HG03342 (cell line): ENCODE data around the gene ADAP2.
"Not testable (repeated sequence)": the region's sequence is repeated elsewhere in the genome, so short reads cannot be mapped to it uniquely, and the experiment has no call there.

Source experiments
- ATAC-seq: cut with Tn5 transposase; IDR thresholded peaks from one replicate; pipeline ENCODE4 v1.9.1; 2021; ENCODE audit warnings: mild to moderate bottlenecking, moderate library complexity; ENCODE audit not compliant: unreplicated experiment

Gene ADAP2, protein sequence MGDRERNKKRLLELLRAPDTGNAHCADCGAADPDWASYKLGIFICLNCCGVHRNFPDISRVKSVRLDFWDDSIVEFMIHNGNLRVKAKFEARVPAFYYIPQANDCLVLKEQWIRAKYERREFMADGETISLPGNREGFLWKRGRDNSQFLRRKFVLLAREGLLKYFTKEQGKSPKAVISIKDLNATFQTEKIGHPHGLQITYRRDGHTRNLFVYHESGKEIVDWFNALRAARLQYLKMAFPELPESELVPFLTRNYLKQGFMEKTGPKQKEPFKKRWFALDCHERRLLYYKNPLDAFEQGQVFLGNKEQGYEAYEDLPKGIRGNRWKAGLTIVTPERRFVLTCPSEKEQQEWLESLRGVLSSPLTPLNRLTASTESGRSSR

DNA sequence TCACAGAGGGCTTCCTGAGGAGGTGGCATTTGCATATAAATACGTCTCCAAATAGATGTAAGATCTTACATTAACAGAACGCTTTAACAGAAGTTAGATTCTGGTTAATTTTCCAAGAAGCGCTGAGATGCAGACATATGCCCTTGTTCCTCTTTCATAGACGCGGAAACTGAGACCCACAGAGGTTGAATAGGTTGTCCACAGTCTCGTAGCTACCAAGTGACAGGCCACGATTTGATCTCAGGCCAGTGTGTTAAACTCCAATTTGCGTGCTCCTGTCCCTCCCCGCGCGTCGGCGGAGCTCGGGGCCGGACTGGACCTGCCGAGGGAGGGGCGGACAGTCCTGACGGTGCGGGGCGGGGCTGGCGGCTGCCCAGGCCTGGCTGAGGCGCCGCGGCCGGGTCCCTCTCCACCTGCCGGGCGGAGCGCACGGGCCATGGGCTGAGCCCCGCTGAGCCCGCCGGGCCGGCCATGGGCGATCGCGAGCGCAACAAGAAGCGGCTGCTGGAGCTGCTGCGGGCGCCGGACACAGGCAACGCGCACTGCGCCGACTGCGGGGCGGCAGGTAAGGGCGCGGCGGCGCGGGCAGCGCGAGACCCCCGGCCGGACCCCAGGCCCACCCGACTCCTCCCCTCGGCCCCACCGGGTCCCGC, at the start of gene ADAP2:
Gene ADAP2 (plus strand): TSS at position 402 of the 653 bp plus-strand sequence. CDS start 70 bp downstream, at position 472.
- no peak for ATAC-seq

DNA sequence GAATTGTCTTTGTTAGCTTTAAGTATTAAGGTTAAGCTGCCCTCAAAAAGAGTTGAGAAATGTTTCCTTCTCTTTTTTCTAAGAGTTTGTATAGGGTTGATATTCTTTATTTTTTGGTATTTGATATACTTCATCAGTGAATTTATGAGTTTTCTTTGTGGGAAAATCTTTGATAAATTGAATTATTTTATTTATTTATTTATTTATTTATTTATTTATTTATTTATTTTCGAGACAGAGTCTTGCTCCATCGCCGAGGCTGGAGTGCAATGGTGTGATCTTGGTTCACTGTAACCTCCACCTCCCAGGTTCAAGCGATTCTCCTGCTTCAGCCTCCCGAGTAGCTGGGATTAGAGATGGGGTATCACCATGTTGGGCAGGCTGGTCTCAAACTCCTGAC, 35.6 kb upstream of the ADAP2 start:
- no peak for ATAC-seq

DNA sequence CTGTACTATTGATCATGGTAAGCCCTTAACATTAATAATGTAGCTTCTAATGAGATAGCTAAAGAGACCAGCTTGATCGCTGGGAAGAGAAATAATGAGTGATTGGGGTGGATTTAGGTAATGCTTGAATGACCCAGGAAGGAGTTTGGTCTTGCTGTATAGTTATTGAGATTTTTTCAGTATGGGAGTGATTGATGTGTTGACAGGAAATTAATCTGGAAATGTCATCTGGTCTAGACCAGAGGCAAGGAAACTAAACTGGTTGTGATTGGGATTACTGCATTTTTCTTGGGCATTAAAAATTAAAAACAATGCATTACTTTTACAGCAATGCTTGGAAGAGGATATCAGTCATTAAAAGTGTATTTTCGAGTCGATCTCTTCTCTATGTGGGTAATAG, 27.5 kb upstream of the ADAP2 start:
- ATAC-seq = no peak

DNA sequence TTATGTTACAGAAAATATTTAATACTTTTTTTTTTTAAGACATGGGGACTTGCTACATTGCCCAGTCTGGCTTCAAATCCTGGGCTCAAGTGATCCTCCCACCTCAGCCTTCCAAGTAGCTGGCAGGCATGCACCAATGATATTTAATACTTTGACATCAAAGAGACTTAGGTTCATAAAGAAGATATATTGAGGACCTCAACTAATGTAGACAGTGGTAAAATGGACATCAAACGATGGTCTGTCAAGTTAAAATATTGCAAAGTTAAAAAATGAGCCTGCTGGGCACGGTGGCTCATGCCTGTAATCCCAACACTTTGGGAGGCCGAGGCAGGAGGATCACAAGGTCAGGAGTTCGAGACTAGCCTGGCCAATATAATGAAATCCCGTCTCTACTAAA, 24.4 kb upstream of the ADAP2 start:
- no peak for ATAC-seq

DNA sequence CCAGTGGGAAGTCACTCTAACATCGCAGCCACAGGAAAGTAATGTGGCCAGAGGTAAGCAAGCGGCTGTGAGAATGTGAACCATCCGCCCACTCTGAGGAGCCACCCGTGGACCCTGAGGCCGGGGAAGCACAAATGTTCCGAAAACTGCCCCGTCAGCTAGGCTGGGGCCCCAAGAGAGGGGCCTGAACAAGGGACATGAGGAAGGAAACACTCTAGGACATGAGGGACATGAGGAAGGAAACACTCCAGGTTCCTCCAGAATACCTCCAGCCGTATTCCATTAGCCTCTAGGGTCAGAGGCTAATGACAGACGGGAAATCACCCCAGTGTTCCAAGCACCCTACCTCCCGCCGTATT, 16.0 kb upstream of the ADAP2 start:
- ATAC-seq = no peak

DNA sequence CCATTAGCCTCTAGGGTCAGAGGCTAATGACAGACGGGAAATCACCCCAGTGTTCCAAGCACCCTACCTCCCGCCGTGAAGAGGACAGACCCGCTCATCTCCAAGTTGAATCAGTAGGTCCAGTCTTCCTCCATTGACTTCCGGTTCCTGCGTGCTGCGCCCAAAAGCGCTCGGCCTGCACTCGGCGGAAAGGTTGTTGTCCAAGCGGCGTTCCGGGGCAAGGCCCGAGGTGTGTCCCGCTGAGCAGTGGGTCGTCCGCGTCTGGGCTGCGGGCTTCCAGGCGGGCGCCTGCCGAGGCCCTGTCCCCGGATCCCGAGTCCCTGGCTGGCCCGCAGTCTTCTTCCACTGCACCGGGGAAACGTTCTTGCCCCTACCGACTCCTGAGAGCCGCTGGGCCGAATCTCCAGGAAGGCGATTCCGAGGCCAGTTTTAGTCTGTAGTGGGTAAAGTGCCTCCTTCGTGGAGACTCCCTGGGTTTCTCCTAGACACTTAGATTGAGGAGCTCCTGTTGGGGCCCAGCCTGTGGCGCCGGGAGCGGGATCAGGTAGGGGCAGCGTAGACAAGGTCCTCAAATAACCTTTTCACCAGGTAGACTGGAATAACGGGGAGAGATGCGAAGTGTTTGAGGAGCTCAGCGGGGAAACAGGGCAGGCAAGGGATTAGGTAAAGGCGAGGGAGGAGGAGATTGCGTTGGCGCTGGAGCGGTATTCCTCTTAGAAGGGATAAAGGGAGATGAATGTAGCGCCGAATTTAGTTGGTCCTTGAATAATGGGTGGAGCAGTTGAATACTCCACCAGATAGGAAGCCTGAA, 15.4 kb upstream of the ADAP2 start, which contains the start of gene TEFM:
Gene TEFM (minus strand): TSS at position 138 of the 811 bp plus-strand sequence. CDS start 40 bp downstream, at position 98.
- ATAC-seq = peak; percentile 88

DNA sequence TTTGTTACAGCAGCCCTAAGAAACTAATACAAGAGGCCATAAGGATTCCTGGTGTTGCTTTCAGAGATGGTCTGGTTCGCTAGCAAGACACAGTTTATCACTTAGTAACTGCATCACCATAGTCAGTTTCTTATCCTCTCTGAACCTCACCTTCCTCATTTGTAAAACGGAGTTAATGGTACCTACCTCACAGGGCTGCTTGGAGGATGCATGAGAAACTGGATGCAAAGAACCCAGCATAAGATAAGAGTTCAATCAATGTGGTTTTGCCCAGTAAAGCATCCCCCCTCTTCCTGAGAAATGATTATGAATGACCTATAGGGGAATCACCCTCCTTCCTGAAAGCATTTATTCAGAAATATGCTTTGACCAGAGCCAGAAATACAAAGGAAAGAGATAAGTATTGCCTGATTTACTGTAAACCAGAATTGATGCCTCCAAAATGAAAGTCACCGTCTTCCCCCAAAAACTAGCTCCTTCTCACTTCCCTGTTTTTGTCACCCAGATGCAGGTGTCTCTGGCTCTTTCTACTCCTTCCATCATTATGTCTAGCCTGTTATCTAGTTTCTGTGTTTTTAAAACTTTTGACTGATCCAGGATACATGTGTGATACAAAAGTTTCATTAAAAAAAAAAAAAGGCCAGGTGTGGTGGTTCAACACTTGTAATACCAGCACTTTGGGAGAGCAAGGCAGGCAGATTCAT, 12.9 kb upstream of the ADAP2 start:
- ATAC-seq = no peak

DNA sequence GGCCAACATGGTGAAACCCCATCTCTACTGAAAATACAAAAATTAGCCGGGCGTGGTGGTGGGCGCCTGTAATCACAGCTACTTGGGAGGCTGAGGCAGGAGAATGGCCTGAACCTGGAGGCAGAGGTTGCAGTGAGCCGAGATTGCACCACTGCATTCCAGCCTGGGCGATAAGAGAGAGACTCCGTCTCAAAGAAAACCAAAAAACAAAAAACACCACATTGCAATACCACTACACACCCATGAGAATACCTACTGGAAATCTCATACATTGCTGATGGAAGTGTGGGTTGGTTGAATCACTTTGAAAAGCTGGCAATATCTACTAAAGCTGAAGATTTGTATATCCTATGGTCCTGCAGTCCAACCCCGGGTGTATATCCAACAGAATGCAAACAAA, 11.6 kb upstream of the ADAP2 start:
- ATAC-seq = not testable (repeated sequence)

DNA sequence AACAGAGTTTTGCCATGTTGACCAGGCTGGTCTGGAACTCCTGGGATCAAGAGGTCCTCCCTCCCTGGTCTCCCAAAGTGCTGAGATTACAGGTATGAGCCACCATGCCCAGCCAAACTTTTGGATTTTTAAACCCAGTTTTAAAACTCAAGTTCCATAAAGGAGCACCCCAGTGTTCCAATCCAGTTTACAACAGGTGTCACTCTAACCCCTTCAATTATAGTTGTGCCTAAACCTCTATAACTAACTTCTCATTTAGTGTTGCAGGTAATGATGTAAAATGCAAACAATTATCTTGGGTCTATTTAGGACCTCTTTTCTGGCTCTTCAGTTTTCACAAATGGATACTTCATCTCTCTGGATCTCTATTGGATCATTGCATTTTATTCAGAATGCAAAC, 7.8 kb upstream of the ADAP2 start:
- ATAC-seq = no peak

DNA sequence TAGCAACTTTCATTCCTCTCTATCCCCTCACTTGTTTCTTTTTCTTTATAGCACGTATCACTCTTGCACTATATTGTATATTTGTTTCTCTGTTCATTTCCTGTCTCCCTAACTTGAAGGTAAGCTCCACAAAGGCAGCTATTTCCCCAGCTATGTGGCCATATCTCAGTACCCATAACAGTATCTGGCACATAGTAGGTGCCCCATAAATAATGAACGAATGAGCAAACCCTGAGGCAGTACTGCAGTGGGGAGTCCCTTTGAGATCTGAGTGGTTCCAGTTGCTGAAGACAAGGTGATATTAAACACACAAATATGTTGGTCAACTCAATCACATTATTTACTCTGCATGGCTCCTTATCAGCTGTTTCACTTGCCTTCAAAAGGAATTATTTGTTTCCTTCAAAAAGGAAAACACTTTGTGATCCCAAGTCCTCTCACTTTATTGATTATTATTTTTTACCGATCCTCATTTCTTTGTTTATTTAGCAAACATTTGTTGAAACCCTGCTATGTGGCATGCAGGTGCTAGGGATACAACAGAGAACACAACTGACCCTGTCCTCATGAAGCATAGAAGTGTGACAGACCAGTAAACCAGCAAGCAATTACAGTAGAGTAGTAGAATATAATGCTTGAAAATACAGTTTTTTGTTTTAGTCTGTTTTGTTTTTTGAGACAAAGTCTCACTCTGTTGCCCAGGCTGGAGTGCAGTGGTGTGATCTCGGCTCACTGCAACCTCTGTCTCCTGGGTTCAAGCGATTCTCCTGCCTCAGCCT, 5.7 kb upstream of the ADAP2 start:
- ATAC-seq = no peak

DNA sequence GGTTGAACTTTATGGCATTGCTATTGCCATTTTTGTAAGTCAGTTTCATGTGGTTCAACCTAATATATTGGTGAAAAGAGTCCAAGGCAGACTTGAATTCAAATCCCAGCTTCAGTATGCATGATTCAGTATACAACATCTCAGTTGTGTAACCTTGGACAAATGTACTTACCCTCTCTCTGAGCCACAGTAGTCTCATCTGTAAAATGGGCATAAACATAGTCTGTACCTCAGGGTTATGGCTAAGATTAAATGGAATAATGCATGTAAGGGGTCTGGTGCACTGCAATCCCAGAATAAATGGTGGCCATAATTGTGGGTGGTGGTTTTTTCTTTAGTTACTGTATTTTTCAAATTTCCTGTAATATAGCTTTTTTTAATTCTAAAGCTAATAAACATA, 4.7 kb upstream of the ADAP2 start:
- ATAC-seq = no peak

DNA sequence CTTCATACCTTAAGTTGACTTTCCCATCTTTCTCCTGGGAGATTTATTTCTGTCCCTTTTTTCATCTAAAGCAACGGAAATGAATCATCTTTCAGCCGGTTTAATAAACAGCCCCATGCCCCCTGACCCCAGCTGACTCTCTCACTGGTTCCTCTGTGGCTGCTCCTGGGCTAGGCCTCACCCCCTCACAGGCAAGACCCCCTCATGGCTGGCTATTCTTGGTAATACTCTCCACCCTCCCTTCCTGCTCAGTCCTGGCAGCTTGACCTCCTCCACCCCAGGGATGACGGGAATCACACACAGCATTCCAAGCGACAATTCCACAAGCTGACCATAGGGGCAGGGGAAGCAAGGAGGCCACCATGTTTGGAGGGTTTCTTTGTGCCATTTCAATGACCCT, 1.5 kb upstream of the ADAP2 start:
- no peak for ATAC-seq

DNA sequence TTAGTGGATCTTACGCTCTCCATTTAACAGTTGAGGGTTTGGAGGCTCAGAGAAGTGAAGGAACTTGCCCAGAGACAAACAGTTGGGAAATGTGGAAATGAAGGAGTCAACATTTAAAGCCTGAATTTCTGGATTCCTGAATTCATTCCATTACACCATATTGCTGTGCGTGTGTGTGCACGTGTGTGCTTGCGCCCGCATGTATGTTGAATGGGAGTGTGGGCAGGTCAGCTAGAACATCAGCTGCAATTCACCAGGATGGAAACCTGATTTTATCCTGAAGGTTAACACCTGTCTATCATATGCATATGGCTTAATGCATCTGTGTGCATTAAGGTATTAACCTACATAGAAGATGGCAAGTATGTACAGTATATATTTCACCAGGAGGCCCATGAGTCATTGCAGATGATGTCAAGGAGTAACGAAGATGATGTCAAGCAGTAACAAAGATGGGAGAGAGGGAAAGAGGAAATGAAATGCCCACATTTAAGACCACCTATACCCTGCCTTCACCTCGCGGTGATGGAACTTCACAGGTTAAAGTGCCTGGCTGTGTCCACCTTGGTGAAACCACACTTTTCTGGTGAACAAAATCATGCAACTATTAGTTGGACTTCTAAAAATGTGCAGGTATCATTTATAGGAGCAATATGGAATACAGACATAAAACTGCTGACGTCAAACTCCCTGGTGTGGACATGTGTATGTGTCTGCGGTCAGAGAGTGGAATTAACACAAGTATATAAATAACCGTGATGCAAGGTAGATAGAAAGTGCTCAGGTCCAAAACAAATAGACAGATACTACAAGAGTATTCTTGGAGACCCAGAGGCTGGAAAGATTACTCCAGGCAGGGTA, 832 bp upstream of the ADAP2 start:
- ATAC-seq = no peak

DNA sequence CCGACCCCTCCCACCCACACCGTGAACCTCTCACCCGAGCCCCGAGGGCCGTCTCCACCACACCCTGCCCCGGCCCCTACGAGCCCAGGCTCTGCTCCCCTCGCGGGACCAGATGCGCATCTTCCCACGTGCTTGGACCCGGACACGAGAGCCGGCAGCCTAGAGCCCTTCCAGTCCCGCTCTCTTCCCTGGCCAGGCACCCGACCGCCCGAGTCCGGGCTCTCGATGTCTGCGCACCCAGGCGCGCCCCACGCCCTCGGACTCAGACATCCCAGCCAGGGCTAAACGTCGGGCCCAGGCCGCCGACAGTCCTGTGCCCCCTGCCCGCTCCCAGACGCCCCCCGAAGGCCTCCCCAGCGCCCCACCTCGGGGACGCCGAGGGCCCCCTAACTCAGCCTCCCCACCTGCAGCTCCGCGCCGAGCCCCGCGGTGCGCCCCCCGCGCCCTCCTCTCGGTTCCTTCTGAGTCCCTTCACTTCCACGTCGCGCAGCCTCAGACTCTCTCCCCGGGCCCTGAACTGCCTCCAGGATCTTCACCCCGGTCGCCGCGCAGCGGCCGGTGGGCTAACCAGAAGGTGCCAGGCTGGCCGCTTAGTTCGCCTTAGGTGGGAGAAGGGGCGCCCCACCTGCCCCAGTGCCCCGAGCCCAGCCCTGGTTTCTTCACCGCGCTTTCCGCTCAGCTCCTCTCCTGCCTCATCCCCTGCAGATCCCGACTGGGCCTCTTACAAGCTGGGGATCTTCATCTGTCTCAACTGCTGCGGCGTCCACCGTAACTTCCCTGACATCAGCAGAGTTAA, 688 bp downstream of the ADAP2 start:
- ATAC-seq = no peak

DNA sequence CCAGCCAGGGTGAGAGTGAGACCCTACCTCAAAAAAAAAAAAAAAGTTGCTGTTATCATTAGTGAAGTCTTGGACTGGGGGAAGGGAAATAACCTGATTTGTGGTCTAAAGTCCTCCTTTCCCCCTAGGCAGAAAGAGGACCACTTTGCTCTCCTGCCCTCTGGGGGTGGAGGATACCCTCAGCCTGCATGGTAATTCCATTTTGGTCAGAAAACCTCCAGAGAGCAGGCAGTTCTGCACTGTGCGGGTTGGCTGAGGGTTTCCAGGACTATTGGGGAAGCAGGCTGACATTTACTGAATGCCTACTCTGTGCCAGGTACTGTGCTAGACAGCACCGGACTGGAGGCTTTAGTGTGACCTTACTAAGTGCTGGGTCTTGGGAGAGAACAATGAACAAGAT, 2.6 kb downstream of the ADAP2 start:
- ATAC-seq = no peak

DNA sequence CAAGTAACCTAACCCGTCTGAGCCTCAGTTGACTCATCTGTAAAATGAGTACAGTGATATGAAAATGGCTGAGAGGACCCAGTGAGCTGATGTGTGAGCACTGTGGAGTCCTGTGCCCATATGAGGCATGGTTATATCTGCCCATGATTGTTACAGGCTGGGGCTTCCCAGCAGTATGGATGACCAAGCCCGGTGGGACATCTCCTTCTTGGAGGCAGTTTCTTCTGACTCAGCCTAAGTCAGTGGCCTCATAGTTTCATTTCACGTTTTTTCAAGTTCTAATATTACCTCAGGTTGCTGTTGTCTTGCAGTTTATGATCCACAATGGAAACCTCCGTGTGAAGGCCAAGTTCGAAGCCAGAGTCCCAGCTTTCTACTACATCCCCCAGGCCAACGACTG, 4.8 kb downstream of the ADAP2 start:
- no peak for ATAC-seq

DNA sequence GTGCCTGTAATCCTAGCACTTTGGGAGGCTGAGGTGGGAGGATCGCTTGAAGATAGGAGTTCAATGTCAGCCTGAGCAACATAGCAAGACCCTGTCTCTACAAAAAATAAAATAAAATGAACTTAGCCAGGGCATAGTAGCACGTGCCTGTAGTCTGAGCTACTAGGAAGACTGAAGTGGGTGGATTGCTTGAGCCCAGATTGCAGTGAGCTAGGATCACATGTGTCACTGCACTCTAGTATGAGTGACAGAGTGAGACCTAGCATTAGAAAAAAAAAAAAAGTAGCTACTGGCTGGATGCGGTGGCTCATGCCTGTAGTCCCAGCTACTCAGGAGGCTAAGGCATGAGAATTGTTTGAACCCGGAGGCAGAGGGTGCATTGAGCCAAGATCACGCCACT, 6.0 kb downstream of the ADAP2 start:
- no peak for ATAC-seq

DNA sequence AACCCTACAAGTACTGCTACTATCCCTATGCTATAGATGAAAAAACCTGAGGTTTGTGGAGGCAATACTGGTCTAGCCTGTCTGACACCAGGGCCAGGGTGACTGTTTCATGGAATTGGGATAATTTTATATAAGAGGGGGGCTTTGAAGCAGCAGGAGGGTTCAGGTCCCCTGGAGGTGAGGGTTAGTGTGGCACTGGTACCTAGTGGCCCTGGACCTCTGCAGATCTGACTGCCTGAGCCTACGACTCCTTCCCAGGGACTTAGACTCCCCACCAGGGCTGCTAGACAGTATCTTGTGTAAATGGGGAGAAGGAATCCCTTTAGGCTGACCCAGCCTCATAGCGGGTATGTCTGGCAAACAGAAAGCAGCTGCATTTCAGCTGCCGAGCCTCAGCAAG, 6.8 kb downstream of the ADAP2 start:
- ATAC-seq = no peak
